HepG2 (cell line): ENCODE results near the gene NEDD4L. TPM values are rescaled to one million over a fixed set of nuclear protein-coding genes. Genes with fewer than 3 reads are reported as not detected.

Experiments used
- ETV5 ChIP-seq: IDR thresholded peaks from 2 replicates; pipeline ENCODE4 v1.6.1; 2018; ENCODE audit warnings: missing biosample characterization, missing genetic modification reagents, inconsistent platforms, borderline replicate concordance
- FOSL2 ChIP-seq: sonication (generic); formaldehyde crosslinking; IDR thresholded peaks from 2 replicates; pipeline ENCODE4 v1.4.0; 2020; ENCODE audit warnings: missing genetic modification reagents
- FOXM1 ChIP-seq: sonication (generic); formaldehyde crosslinking; IDR thresholded peaks from 2 replicates; pipeline ENCODE4 v1.5.0; 2020; ENCODE audit warnings: missing genetic modification reagents
- HMG20A ChIP-seq: IDR thresholded peaks from 2 replicates; pipeline ENCODE4 v1.6.1; 2016; ENCODE audit warnings: borderline replicate concordance
- KDM4B ChIP-seq: sonication (generic); formaldehyde crosslinking; IDR thresholded peaks from 2 replicates; pipeline ENCODE4 v1.4.0; 2020; ENCODE audit warnings: missing genetic modification reagents
- MTA1 ChIP-seq: sonication (generic); formaldehyde crosslinking; IDR thresholded peaks from 2 replicates; pipeline ENCODE4 v1.4.0; 2020; ENCODE audit warnings: missing genetic modification reagents, mild to moderate bottlenecking, borderline replicate concordance
- MYC ChIP-seq: sonication (generic); formaldehyde crosslinking; IDR thresholded peaks from 2 replicates; pipeline ENCODE4 v1.9.0; 2021; ENCODE audit warnings: missing genetic modification reagents, borderline replicate concordance
- NR2F6 ChIP-seq, 2 experiments: IDR thresholded peaks; 2 replicates each; pipeline ENCODE4 v1.6.1; 2016; ENCODE audit warnings: antibody characterized with exemption in 1 of 2, mild to moderate bottlenecking in 1 of 2
- SETDB1 ChIP-seq: sonication (generic); formaldehyde crosslinking; IDR thresholded peaks from 2 replicates; pipeline ENCODE4 v1.5.1; 2020; ENCODE audit warnings: missing genetic modification reagents, mild to moderate bottlenecking, borderline replicate concordance
- SNRNP70 ChIP-seq: fragments of 200-400 bp; formaldehyde crosslinking; IDR thresholded peaks from 2 replicates; pipeline ENCODE4 v1.6.1; 2017; ENCODE audit warnings: mild to moderate bottlenecking, low read depth, low read length, moderate library complexity
- SRF ChIP-seq: IDR thresholded peaks from 2 replicates; pipeline ENCODE4 v1.6.1; 2011; ENCODE audit warnings: mild to moderate bottlenecking, low read depth, low read length, moderate library complexity
- SRSF1 ChIP-seq: fragments of 200-400 bp; formaldehyde crosslinking; optimal IDR thresholded peaks from 2 replicates; pipeline ENCODE3; 2017; ENCODE audit warnings: mild to moderate bottlenecking, low read depth, low read length, moderate library complexity
- ZNF260 ChIP-seq: sonication (generic); formaldehyde crosslinking; IDR thresholded peaks from 2 replicates; pipeline ENCODE4 v1.4.0; 2020; ENCODE audit warnings: missing genetic modification reagents, low read depth, mild to moderate bottlenecking, borderline replicate concordance
- ZNF354B ChIP-seq: sonication (generic); formaldehyde crosslinking; IDR thresholded peaks from 2 replicates; pipeline ENCODE4 v1.8.0; 2022; ENCODE audit warnings: mild to moderate bottlenecking, missing genetic modification reagents
- ZNF383 ChIP-seq: sonication (generic); formaldehyde crosslinking; IDR thresholded peaks from 2 replicates; pipeline ENCODE4 v1.4.0; 2020; ENCODE audit warnings: missing genetic modification reagents, mild to moderate bottlenecking, borderline replicate concordance
- ZNF543 ChIP-seq: sonication (generic); formaldehyde crosslinking; IDR thresholded peaks from 2 replicates; pipeline ENCODE4 v1.4.0; 2020; ENCODE audit warnings: mild to moderate bottlenecking, missing genetic modification reagents
- ZNF615 ChIP-seq: sonication (generic); formaldehyde crosslinking; IDR thresholded peaks from 2 replicates; pipeline ENCODE4 v1.5.0; 2020; ENCODE audit warnings: mild to moderate bottlenecking, missing genetic modification reagents, borderline replicate concordance
- ZNF687 ChIP-seq: sonication (generic); formaldehyde crosslinking; IDR thresholded peaks from 2 replicates; pipeline ENCODE4 v1.5.1; 2020; ENCODE audit warnings: mild to moderate bottlenecking, missing genetic modification reagents, moderate library complexity
- ZNF740 ChIP-seq: sonication (generic); formaldehyde crosslinking; IDR thresholded peaks from 2 replicates; pipeline ENCODE4 v1.4.0; 2020; ENCODE audit warnings: missing genetic modification reagents
- ZNF749 ChIP-seq: sonication (generic); formaldehyde crosslinking; IDR thresholded peaks from 2 replicates; pipeline ENCODE4 v1.8.0; 2022; ENCODE audit warnings: mild to moderate bottlenecking, missing genetic modification reagents, moderate library complexity, borderline replicate concordance
- polyA plus RNA-seq, 8 experiments: library from polyadenylated mRNA; depleted of rRNA in 3 of 8; stranded (reverse) in 7 of 8; unstranded in 1 of 8; fragments of >200 nt; fragmentation: Illumina TruSeq in 4 of 8; extraction: Trizol in 4 of 8; gene quantifications; 2 replicates each; pipeline versions ENCODE4 v1.2.1 to v1.2.3, GENCODE V29; 2011 to 2016; ENCODE audit warnings: low read depth in 4 of 8, missing spikeins in 1 of 8, mixed read lengths in 1 of 8; ENCODE audit not compliant: insufficient read depth in 1 of 8
- total RNA-seq, 5 experiments: library from RNA; depleted of rRNA; stranded (reverse); fragments of >200 nt; fragmentation: Illumina TruSeq; extraction: Trizol; gene quantifications; 2 replicates each; pipeline ENCODE4 v1.2.3, GENCODE V29; 2016; ENCODE audit warnings: low read depth in 1 of 5
- TF ChIP-seq, protein P1 (sequence below): IDR thresholded peaks from 2 replicates; pipeline ENCODE4 v1.4.0; 2020; ENCODE audit warnings: mild to moderate bottlenecking, missing genetic modification reagents

NEDD4L gene
- total and polyA plus RNA-seq, 2 of the 13 experiments (the other 11 are each of a cell fraction or from before 2014, with no cell fraction given), result 168 to 390 TPM

DNA sequence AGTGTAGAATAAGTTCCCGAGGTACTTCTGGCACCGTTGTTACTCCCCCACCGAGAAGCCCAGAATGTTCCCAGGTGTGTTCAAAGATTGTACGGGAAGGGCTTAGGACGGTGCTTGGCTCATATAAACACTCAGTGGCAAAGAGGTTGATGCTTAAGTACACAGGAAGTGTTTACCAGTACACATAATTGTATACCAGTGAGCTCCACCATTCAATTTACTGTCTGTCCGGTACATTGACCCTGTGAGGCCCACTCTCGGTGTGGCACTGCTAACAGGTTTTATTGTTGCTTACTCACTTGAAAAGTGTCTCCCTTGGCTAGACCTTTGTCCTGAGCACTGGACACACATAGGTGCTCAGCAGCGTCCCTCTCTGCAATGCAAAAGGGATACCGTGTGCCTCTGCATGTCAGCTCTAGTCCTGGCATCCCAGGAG lies 191.0 kb downstream of the NEDD4L start (continued):
- no peak for TF ChIP-seq ZNF749 (CRISPR knock-in tag)
- no peak for TF ChIP-seq FOXM1 (CRISPR knock-in tag)
- no peak for TF ChIP-seq SRF
- TF ChIP-seq SRSF1, result no peak
- peak; percentile 77 for TF ChIP-seq ETV5 (CRISPR knock-in tag)
- TF ChIP-seq ZNF354B (CRISPR knock-in tag), result no peak
- no peak for TF ChIP-seq SETDB1 (CRISPR knock-in tag)
- no peak for TF ChIP-seq ZNF740 (CRISPR knock-in tag)
- TF ChIP-seq MYC (CRISPR knock-in tag), result no peak
- TF ChIP-seq ZNF615 (CRISPR knock-in tag), result no peak
- peak; percentile 52 for TF ChIP-seq FOSL2
- TF ChIP-seq NR2F6 (IDR thresholded peaks at IDR 0.05), result peak; percentile 53; the same call in 1 of the 2 replicates
- peak; percentile 46; the same call in 1 of the 2 replicates for TF ChIP-seq NR2F6 (CRISPR knock-in tag; IDR thresholded peaks at IDR 0.05)
- TF ChIP-seq MTA1 (CRISPR knock-in tag), result no peak
- no peak for TF ChIP-seq SNRNP70
- TF ChIP-seq, protein P1, sequence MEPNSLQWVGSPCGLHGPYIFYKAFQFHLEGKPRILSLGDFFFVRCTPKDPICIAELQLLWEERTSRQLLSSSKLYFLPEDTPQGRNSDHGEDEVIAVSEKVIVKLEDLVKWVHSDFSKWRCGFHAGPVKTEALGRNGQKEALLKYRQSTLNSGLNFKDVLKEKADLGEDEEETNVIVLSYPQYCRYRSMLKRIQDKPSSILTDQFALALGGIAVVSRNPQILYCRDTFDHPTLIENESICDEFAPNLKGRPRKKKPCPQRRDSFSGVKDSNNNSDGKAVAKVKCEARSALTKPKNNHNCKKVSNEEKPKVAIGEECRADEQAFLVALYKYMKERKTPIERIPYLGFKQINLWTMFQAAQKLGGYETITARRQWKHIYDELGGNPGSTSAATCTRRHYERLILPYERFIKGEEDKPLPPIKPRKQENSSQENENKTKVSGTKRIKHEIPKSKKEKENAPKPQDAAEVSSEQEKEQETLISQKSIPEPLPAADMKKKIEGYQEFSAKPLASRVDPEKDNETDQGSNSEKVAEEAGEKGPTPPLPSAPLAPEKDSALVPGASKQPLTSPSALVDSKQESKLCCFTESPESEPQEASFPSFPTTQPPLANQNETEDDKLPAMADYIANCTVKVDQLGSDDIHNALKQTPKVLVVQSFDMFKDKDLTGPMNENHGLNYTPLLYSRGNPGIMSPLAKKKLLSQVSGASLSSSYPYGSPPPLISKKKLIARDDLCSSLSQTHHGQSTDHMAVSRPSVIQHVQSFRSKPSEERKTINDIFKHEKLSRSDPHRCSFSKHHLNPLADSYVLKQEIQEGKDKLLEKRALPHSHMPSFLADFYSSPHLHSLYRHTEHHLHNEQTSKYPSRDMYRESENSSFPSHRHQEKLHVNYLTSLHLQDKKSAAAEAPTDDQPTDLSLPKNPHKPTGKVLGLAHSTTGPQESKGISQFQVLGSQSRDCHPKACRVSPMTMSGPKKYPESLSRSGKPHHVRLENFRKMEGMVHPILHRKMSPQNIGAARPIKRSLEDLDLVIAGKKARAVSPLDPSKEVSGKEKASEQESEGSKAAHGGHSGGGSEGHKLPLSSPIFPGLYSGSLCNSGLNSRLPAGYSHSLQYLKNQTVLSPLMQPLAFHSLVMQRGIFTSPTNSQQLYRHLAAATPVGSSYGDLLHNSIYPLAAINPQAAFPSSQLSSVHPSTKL (CRISPR knock-in tag), result 0 out of 2 replicates have a peak, but pooled peaks have one; percentile 25
- TF ChIP-seq ZNF260 (CRISPR knock-in tag), result no peak
- no peak for TF ChIP-seq KDM4B (CRISPR knock-in tag)
- 0 out of 2 replicates have a peak, but pooled peaks have one; percentile 19 for TF ChIP-seq HMG20A (CRISPR knock-in tag)
- TF ChIP-seq ZNF543, result no peak
- no peak for TF ChIP-seq ZNF383 (CRISPR knock-in tag)
- no peak for TF ChIP-seq ZNF687
